Neuronal stem cell (in vitro differentiated cells): Measurements from ENCODE around the gene CORIN.

Experiments
- DNase-seq: peaks from one replicate; pipeline ENCODE4 v3.0.0-alpha.2; 2013; ENCODE audit warnings: low spot score
- H2AFZ ChIP-seq: one replicate; pipeline ENCODE4 v1.6.1; 2013; ENCODE audit warnings: mild to moderate bottlenecking, low read length, inconsistent platforms
- H2AK5ac ChIP-seq: 2 replicates; pipeline ENCODE4 v1.6.1; 2013; ENCODE audit warnings: low read depth, mild to moderate bottlenecking, inconsistent platforms, low read length, moderate library complexity, mixed read lengths
- H2BK120ac ChIP-seq: 2 replicates; pipeline ENCODE4 v1.6.1; 2013; ENCODE audit warnings: low read depth, mild to moderate bottlenecking, inconsistent platforms, low read length, moderate library complexity, mixed read lengths
- H2BK12ac ChIP-seq: one replicate; pipeline ENCODE4 v1.6.1; 2013; ENCODE audit warnings: low read length, inconsistent platforms
- H2BK15ac ChIP-seq: 2 replicates; pipeline ENCODE4 v1.6.1; 2013; ENCODE audit warnings: mild to moderate bottlenecking, low read length, inconsistent platforms, mixed read lengths
- H2BK5ac ChIP-seq: one replicate; pipeline ENCODE4 v1.6.1; 2013; ENCODE audit warnings: inconsistent platforms, mild to moderate bottlenecking, low read length, moderate library complexity
- H3K14ac ChIP-seq: one replicate; pipeline ENCODE4 v1.6.1; 2013; ENCODE audit warnings: low read length, inconsistent platforms
- H3K18ac ChIP-seq: 2 replicates; pipeline ENCODE4 v1.6.1; 2013; ENCODE audit warnings: low read length, inconsistent platforms
- H3K23ac ChIP-seq: 2 replicates; pipeline ENCODE4 v1.6.1; 2013; ENCODE audit warnings: low read depth, mild to moderate bottlenecking, mixed read lengths, low read length, inconsistent platforms; ENCODE audit not compliant: poor library complexity
- H3K27ac ChIP-seq: replicated peaks from 3 replicates; pipeline ENCODE4 v1.5.1; 2013; ENCODE audit warnings: low read length, inconsistent platforms
- H3K27me3 ChIP-seq, 3 experiments: 2 replicates each; pipeline ENCODE4 v1.6.1; 2013; ENCODE audit warnings: low read length in 3 of 3, mild to moderate bottlenecking in 2 of 3, inconsistent platforms in 1 of 3, low read depth in 1 of 3, mixed read lengths in 1 of 3, moderate library complexity in 1 of 3; ENCODE audit not compliant: control insufficient read depth in 3 of 3, insufficient read depth in 3 of 3
- H3K36me3 ChIP-seq, 2 donors: replicated peaks in 1 of 2; 2 replicates each; pipeline ENCODE4 v1.6.1; 2013; ENCODE audit warnings: low read length in 2 of 2; ENCODE audit not compliant: control insufficient read depth in 2 of 2, insufficient read depth in 2 of 2
- H3K4ac ChIP-seq: 2 replicates; pipeline ENCODE4 v1.6.1; 2013; ENCODE audit warnings: inconsistent platforms, mild to moderate bottlenecking, low read length, moderate library complexity
- H3K4me1 ChIP-seq, 2 donors: 1 replicate in 1 of 2; 2 replicates in 1 of 2; pipeline ENCODE4 v1.6.1; 2013; ENCODE audit warnings: low read length in 2 of 2, low read depth in 1 of 2; ENCODE audit not compliant: control insufficient read depth in 2 of 2, insufficient read depth in 1 of 2
- H3K4me2 ChIP-seq: one replicate; pipeline ENCODE4 v1.6.1; 2013; ENCODE audit warnings: mild to moderate bottlenecking, low read length, inconsistent platforms; ENCODE audit not compliant: insufficient read depth, poor library complexity, severe bottlenecking
- H3K4me3 ChIP-seq, 2 donors: 2 replicates each; pipeline ENCODE4 v1.5.1; 2013; ENCODE audit warnings: low read length in 2 of 2, mild to moderate bottlenecking in 2 of 2, inconsistent platforms in 1 of 2, moderate library complexity in 1 of 2
- H3K79me1 ChIP-seq: one replicate; pipeline ENCODE4 v1.6.1; 2013; ENCODE audit warnings: low read depth, mild to moderate bottlenecking, inconsistent platforms, low read length, moderate library complexity
- H3K9ac ChIP-seq: one replicate; pipeline ENCODE4 v1.6.1; 2013; ENCODE audit warnings: mild to moderate bottlenecking, low read depth, low read length, inconsistent platforms; ENCODE audit not compliant: poor library complexity
- H3K9me3 ChIP-seq, 2 donors: replicated peaks in 1 of 2; 2 replicates each; pipeline versions ENCODE3 to v1.6.1; 2013; ENCODE audit warnings: low read length in 2 of 2, mild to moderate bottlenecking in 2 of 2, inconsistent platforms in 1 of 2, low read depth in 1 of 2, mixed read lengths in 1 of 2, moderate library complexity in 1 of 2; ENCODE audit not compliant: control insufficient read depth in 2 of 2, insufficient read depth in 1 of 2
- H4K8ac ChIP-seq: one replicate; pipeline ENCODE4 v1.6.1; 2013; ENCODE audit warnings: low read depth, mild to moderate bottlenecking, inconsistent platforms, low read length, moderate library complexity
- H4K91ac ChIP-seq: one replicate; pipeline ENCODE4 v1.6.1; 2013; ENCODE audit warnings: low read length, low read depth, mild to moderate bottlenecking, inconsistent platforms; ENCODE audit not compliant: poor library complexity
- whole genome bisulfite sequencing, 2 donors: extraction: QIAGEN DNeasy Blood & Tissue Kit; methylation state at CpG; one replicate each; pipeline ENCODE4 v1.1.7; 2013; ENCODE audit warnings: missing lambda C conversion rate in 2 of 2, mixed read lengths in 1 of 2; ENCODE audit not compliant: insufficient read length in 2 of 2, insufficient replicate concordance in 1 of 2; ENCODE audit errors: extremely low coverage in 2 of 2; 5-methylcytosine and 5-hydroxymethylcytosine counted together

The CORIN gene

DNA sequence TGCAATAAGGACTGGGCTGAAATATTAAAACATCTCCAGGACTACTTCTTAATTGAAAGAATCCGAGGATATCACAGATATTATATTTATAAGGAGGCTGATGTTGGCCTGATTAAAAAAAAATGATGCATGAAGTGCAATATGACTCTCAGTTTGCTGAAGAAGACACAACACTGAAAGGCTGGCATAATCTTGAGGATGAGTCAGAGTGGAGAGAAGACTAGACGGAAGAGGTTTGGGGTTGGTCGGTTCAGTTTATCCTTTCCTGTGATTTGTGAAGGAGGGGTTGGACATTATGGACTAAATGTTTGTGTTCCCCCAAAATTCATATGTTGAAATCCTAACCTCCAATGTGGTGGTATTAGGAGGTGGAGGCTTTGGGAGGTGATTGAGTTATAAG is 170.3 kb downstream of the CORIN start:
- WGBS, 2 donors: no CpG with 5 or more reads among the region's 3 CpGs
- no peak overlapping the region for H4K8ac ChIP-seq
- no peak for DNase-seq

DNA sequence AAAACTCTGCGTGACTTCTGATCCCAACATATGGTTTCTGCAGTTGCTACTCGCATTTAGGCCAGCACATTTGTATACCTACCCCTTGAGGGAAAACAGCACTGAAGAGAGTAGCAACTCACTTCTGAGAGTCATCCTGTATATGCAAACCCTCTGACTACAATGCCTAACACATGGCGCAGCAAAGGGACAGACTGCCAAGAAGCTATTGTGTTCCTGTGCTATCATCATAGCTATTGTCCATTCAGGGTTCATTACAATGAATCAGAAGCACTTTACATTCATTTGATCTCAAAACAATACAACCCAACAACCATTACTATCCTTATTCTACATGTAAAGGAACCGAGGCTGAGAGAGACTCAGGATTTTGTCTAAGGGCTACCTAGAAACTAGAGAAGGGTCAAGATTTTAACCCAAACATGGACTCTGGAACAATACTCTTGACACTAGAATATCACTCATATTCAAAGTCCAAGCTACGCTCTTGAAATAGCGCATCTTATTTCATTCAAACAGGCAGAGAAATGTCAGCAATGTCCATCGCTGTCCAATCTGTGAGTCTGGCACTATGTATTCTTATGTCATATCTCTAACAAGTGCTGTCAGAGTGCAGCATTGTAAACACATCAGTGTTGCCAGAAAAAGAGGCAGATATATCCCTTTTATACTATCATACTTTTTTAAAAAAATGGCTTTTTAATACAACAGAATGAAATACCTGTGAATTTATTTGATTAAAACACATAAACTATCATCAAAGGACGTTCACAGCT is 173.6 kb downstream of the CORIN start:
- H2BK5ac ChIP-seq: no peak overlapping the region
- H3K4ac ChIP-seq: no peak overlapping the region
- no peak overlapping the region for H4K8ac ChIP-seq
- no peak overlapping the region for H2AK5ac ChIP-seq
- DNase-seq: no peak
- H3K4me1 ChIP-seq: no peaks in the 10 kb centered on the region
- no peak overlapping the region for H2BK15ac ChIP-seq
- H3K23ac ChIP-seq: no peak overlapping the region
- no peak overlapping the region for H4K91ac ChIP-seq
- H3K9ac ChIP-seq: no peak overlapping the region
- H2BK120ac ChIP-seq: no peak overlapping the region
- no peak overlapping the region for H3K4me2 ChIP-seq
- WGBS, 2 donors: no CpG with 5 or more reads among the region's 8 CpGs
- H3K79me1 ChIP-seq: no peaks in the 10 kb centered on the region
- no peaks in the 10 kb centered on the region for H3K27me3 ChIP-seq
- no peaks in the 10 kb centered on the region for H3K36me3 ChIP-seq
- H3K18ac ChIP-seq: no peak overlapping the region
- no peak overlapping the region for H2BK12ac ChIP-seq
- no peak overlapping the region for H3K4me3 ChIP-seq
- H3K14ac ChIP-seq: no peak overlapping the region
- H3K9me3 ChIP-seq: peaks cover 0 to 2% of the 10 kb centered on the region in 2 donors
- H3K27ac ChIP-seq: no peak overlapping the region
- no peak overlapping the region for H2AFZ ChIP-seq

More for the DNA sequence above, 170.3 kb downstream of the CORIN start:
- H2BK15ac ChIP-seq: no peak overlapping the region
- H2AK5ac ChIP-seq: no peak overlapping the region
- H3K4me2 ChIP-seq: no peak overlapping the region
- no peak overlapping the region for H3K27ac ChIP-seq
- H4K91ac ChIP-seq: no peak overlapping the region
- H2BK120ac ChIP-seq: no peak overlapping the region
- peaks cover 0 to 2% of the 10 kb centered on the region in 2 donors for H3K4me1 ChIP-seq
- no peaks in the 10 kb centered on the region for H3K9me3 ChIP-seq
- H2BK5ac ChIP-seq: no peak overlapping the region
- H3K4me3 ChIP-seq: no peak overlapping the region
- H3K14ac ChIP-seq: no peak overlapping the region
- no peak overlapping the region for H3K18ac ChIP-seq
- H3K36me3 ChIP-seq: no peaks in the 10 kb centered on the region
- H3K27me3 ChIP-seq: no peaks in the 10 kb centered on the region
- H3K9ac ChIP-seq: no peak overlapping the region
- no peak overlapping the region for H3K4ac ChIP-seq
- no peaks in the 10 kb centered on the region for H3K79me1 ChIP-seq
- H2AFZ ChIP-seq: no peak overlapping the region
- H3K23ac ChIP-seq: no peak overlapping the region
- H2BK12ac ChIP-seq: no peak overlapping the region

GRCh38 chr4:47662975-47663374 is 174.9 kb downstream of the CORIN start:
- Histone ChIP-seq H3K4me1 (no peaks in the 10 kb centered on the region), H2BK12ac (no peak overlapping the region), H2BK120ac (no peak overlapping the region), H4K8ac (no peak overlapping the region), H3K27me3 (no peaks in the 10 kb centered on the region), H3K27ac (no peak overlapping the region), H3K9ac (no peak overlapping the region), H3K4me3 (no peak overlapping the region), H3K36me3 (no peaks in the 10 kb centered on the region), H2AK5ac (no peak overlapping the region), H3K18ac (no peak overlapping the region), H3K14ac (no peak overlapping the region), H2BK15ac (no peak overlapping the region), H3K23ac (no peak overlapping the region), H4K91ac (no peak overlapping the region), H2BK5ac (no peak overlapping the region), H3K4ac (no peak overlapping the region), H3K4me2 (no peak overlapping the region), H3K9me3 (peaks cover 0 to 2% of the 10 kb centered on the region in 2 donors), H2AFZ (no peak overlapping the region), H3K79me1 (no peaks in the 10 kb centered on the region)
- no CpG with 5 or more reads among the region's 3 CpGs for WGBS, 2 donors
- DNase-seq: no peak

- Histone ChIP-seq H2AK5ac (no peak overlapping the region), H3K14ac (no peak overlapping the region), H2BK15ac (no peak overlapping the region), H2AFZ (no peak overlapping the region), H3K4ac (no peak overlapping the region), H3K9ac (no peak overlapping the region), H3K18ac (no peak overlapping the region), H2BK120ac (no peak overlapping the region), H3K36me3 (no peaks in the 10 kb centered on the region), H3K27me3 (no peaks in the 10 kb centered on the region), H3K27ac (no peak overlapping the region), H2BK5ac (no peak overlapping the region), H3K4me2 (no peak overlapping the region), H4K8ac (no peak overlapping the region), H4K91ac (no peak overlapping the region), H3K79me1 (no peaks in the 10 kb centered on the region), H3K9me3 (peaks cover 0 to 2% of the 10 kb centered on the region in 2 donors), H3K23ac (no peak overlapping the region), H3K4me1 (no peaks in the 10 kb centered on the region), H2BK12ac (no peak overlapping the region), H3K4me3 (no peak overlapping the region)
- no peak for DNase-seq
- no CpG with 5 or more reads among the region's 1 CpG for WGBS, 2 donors
These were observed 176.1 kb downstream of the CORIN start for GRCh38 chr4:47661741-47662140.
